Parathyroid adenoma (tissue), 2 donors: ENCODE measurements around the gene IRF6.

Source experiments
- H2AFZ ChIP-seq: fragments of 300-600 bp; sonication (generic); one replicate; pipeline ENCODE4 v1.7.0; 2017; ENCODE audit warnings: antibody characterized with exemption, mild to moderate bottlenecking
- H3K27ac ChIP-seq: fragments of 300-600 bp; sonication (generic); one replicate; pipeline ENCODE4 v1.7.0; 2017
- H3K27me3 ChIP-seq: fragments of 300-600 bp; sonication (generic); one replicate; pipeline ENCODE4 v1.7.0; 2017; ENCODE audit warnings: low read length; ENCODE audit not compliant: control insufficient read depth, insufficient read depth
- H3K36me3 ChIP-seq: fragments of 300-600 bp; sonication (generic); one replicate; pipeline ENCODE4 v1.7.0; 2017; ENCODE audit warnings: low read length; ENCODE audit not compliant: control insufficient read depth, insufficient read depth
- H3K4me1 ChIP-seq: fragments of 300-600 bp; sonication (generic); one replicate; pipeline ENCODE4 v1.7.0; 2017; ENCODE audit warnings: control low read depth
- H3K4me2 ChIP-seq: fragments of 300-600 bp; sonication (generic); one replicate; pipeline ENCODE4 v1.7.0; 2017; ENCODE audit warnings: low read length
- H3K4me3 ChIP-seq: fragments of 300-600 bp; sonication (generic); one replicate; pipeline ENCODE4 v1.7.0; 2017; ENCODE audit warnings: low read depth, low read length
- H3K79me2 ChIP-seq: fragments of 300-600 bp; sonication (generic); one replicate; pipeline ENCODE4 v1.7.0; 2017; ENCODE audit warnings: control low read depth
- H3K9ac ChIP-seq: fragments of 300-600 bp; sonication (generic); one replicate; pipeline ENCODE4 v1.7.0; 2017; ENCODE audit warnings: mild to moderate bottlenecking
- H3K9me3 ChIP-seq: fragments of 300-600 bp; sonication (generic); one replicate; pipeline ENCODE4 v1.7.0; 2017; ENCODE audit warnings: low read length; ENCODE audit not compliant: control insufficient read depth
- TF ChIP-seq, protein P1 (sequence below): fragments of 300-600 bp; sonication (generic); IDR thresholded peaks from one replicate; pipeline ENCODE4 v1.7.0; 2017; ENCODE audit warnings: antibody characterized with exemption, mild to moderate bottlenecking
- donor health status: primary hyperparathyroidism.

The IRF6 gene

DNA sequence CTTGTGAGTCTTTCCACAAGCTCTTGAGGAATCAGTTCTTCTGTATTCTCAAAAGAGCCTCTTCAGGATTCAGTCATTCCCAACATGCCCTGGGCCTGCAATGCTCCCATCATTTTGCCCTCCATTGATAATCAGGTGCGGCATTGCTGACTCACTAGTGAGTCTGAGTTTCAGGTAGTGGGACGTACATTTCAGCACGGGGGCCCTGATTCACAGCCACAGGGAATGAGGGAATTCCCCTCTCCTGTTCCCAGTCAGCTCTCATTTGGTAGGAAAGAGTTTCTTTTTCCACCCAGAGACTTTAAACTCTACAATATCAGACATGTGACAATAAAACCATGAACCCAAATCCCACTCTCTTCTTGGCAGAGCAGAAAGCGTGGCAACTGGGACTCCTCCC, 3.7 kb upstream of the IRF6 start:
- Histone ChIP-seq H2AFZ (no peak overlapping the region), H3K4me3 (no peak overlapping the region), H3K27me3 (no peaks in the 10 kb centered on the region), H3K79me2 (peaks cover 4% of the 10 kb centered on the region), H3K4me2 (no peak overlapping the region), H3K27ac (no peak overlapping the region), H3K36me3 (no peaks in the 10 kb centered on the region), H3K9me3 (no peaks in the 10 kb centered on the region), H3K9ac (no peak overlapping the region), H3K4me1 (peaks cover 2% of the 10 kb centered on the region)
- TF ChIP-seq, protein P1, sequence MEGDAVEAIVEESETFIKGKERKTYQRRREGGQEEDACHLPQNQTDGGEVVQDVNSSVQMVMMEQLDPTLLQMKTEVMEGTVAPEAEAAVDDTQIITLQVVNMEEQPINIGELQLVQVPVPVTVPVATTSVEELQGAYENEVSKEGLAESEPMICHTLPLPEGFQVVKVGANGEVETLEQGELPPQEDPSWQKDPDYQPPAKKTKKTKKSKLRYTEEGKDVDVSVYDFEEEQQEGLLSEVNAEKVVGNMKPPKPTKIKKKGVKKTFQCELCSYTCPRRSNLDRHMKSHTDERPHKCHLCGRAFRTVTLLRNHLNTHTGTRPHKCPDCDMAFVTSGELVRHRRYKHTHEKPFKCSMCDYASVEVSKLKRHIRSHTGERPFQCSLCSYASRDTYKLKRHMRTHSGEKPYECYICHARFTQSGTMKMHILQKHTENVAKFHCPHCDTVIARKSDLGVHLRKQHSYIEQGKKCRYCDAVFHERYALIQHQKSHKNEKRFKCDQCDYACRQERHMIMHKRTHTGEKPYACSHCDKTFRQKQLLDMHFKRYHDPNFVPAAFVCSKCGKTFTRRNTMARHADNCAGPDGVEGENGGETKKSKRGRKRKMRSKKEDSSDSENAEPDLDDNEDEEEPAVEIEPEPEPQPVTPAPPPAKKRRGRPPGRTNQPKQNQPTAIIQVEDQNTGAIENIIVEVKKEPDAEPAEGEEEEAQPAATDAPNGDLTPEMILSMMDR, result no peak

DNA sequence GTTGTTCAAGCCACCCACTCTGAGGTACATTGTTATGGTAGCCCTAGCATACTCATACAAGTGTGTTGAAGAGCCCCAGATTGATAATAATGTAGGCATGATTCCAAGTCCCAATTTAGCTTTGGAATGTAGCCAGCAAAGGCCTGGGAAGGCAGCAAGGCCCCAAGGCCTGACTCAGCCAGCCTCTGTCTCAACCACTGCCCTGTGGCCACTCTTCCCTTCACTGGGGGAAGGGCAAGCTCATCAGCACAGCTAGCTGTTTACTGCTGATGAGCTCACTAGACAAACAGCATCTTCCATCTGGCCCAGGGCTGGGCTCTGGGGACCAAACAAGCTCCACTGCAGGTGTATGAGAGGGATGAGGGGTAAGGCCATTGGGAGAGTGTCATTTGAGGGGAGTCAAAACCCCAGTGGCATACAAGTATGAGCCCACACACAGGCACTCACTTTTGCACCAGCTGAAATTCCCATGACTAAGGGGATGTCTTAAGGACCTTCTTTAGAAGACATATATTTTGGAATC, 2.2 kb upstream of the IRF6 start:
- no peak overlapping the region for H3K27ac ChIP-seq
- H3K4me3 ChIP-seq, result no peak overlapping the region
- H3K4me2 ChIP-seq, result no peak overlapping the region
- no peak overlapping the region for H3K9ac ChIP-seq
- H3K4me1 ChIP-seq, result peaks cover 5% of the 10 kb centered on the region
- no peaks in the 10 kb centered on the region for H3K36me3 ChIP-seq
- TF ChIP-seq, protein P1, result no peak
- H3K27me3 ChIP-seq, result no peaks in the 10 kb centered on the region
- no peaks in the 10 kb centered on the region for H3K9me3 ChIP-seq
- no peak overlapping the region for H2AFZ ChIP-seq
- peaks cover 4% of the 10 kb centered on the region for H3K79me2 ChIP-seq

DNA sequence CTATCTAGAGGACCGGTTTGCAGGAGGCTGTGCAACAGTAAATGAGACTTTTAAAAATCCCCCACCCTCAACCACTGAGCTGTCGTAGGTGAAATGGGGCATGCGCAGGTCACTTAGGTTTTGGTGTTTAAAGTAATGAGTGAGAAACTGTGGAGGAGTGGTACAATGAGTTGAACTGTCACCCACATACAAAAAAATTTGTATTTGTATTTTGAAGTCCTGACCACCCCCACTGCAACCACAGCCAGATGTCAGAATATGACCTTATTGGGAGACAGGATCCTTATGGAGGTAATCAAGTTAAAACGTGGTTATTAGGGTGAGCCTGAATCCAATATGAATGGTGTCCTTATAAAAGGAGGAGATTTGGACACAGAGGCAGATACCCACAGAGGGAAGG, 1.6 kb upstream of the IRF6 start:
- Histone ChIP-seq H3K9me3 (no peaks in the 10 kb centered on the region), H3K79me2 (peaks cover 4% of the 10 kb centered on the region), H2AFZ (no peak overlapping the region), H3K4me2 (no peak overlapping the region), H3K36me3 (no peaks in the 10 kb centered on the region), H3K4me3 (no peak overlapping the region), H3K27ac (no peak overlapping the region), H3K4me1 (peaks cover 6% of the 10 kb centered on the region), H3K9ac (no peak overlapping the region), H3K27me3 (no peaks in the 10 kb centered on the region)
- TF ChIP-seq, protein P1, result no peak

DNA sequence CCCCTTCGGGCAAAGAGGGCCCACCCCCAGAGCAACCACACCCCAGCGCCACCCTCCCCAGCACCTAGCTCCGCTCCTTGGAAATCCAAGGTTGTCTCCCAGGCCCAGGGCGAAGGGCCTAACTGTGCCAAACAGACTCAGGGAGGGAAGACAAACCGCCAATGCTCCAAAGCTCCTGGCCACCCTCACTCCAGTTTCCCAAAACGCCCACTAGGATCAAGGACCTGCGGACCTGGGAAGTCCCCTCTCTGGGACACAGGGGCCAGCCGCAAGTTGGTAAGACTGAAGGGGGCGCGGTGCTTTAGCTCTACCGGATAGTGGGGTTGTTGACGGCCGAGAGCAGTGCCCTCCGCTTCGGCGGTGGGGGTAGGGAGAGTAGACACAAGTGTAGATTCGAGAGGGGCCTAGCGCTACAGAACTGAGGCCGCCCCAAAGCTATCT, 581 bp downstream of the IRF6 start:
- H3K9me3 ChIP-seq, result no peaks in the 10 kb centered on the region
- H3K4me1 ChIP-seq, result peaks cover 10% of the 10 kb centered on the region
- H3K27ac ChIP-seq, result peak overlapping the region; percentile 72
- H3K36me3 ChIP-seq, result no peaks in the 10 kb centered on the region
- TF ChIP-seq, protein P1, result no peak
- peak overlapping the region; percentile 77 for H3K4me3 ChIP-seq
- peaks cover 4% of the 10 kb centered on the region for H3K79me2 ChIP-seq
- H2AFZ ChIP-seq, result peak overlapping the region; percentile 98
- H3K4me2 ChIP-seq, result peak overlapping the region; percentile 90
- H3K9ac ChIP-seq, result peak overlapping the region; percentile 50
- no peaks in the 10 kb centered on the region for H3K27me3 ChIP-seq

DNA sequence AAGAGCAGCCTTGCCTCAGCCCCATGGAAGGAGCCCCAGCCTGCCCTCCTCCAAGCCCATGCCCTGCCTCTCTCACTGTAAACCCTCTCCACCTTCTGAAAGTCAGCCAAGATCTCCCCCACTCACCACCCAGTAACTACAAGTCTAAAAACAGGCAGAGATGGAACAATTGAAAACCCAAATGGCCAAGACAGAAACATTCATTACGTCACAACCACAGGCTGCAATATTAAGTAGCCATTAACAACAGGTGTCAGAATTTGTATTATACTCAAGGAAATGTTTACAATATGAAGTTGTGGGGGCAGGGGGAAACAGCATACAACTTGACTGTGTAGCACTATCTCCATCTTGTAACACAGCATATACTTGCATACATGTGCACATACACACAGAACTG, 2.4 kb downstream of the IRF6 start:
- Histone ChIP-seq H3K36me3 (no peaks in the 10 kb centered on the region), H3K4me1 (peaks cover 10% of the 10 kb centered on the region), H3K27me3 (no peaks in the 10 kb centered on the region), H3K4me3 (no peak overlapping the region), H3K9ac (no peak overlapping the region), H2AFZ (no peak overlapping the region), H3K4me2 (peak overlapping the region; percentile 16), H3K27ac (no peak overlapping the region), H3K9me3 (no peaks in the 10 kb centered on the region), H3K79me2 (peaks cover 4% of the 10 kb centered on the region)
- TF ChIP-seq, protein P1, result no peak
